HG03439 (cell line): ENCODE measurements around the gene MIA2.
"Not testable (repeated sequence)": the region's sequence is repeated elsewhere in the genome, so short reads cannot be mapped to it uniquely, and the experiment has no call there.

Source experiments
- ATAC-seq: cut with Tn5 transposase; IDR thresholded peaks from one replicate; pipeline ENCODE4 v1.9.1; 2021; ENCODE audit warnings: mild to moderate bottlenecking, moderate library complexity; ENCODE audit not compliant: unreplicated experiment

The MIA2 gene

GRCh38 chr14:39324097-39324496 is 90.4 kb downstream of the MIA2 start:
- no peak for ATAC-seq

- no peak for ATAC-seq
Measured at GRCh38 chr14:39339003-39339402, 105.3 kb downstream of the MIA2 start.

GRCh38 chr14:39341126-39341525 is 107.4 kb downstream of the MIA2 start:
- not testable (repeated sequence) for ATAC-seq

- no peak for ATAC-seq
Measured at GRCh38 chr14:39342768-39343167, 109.1 kb downstream of the MIA2 start.

- ATAC-seq = no peak
Measured at GRCh38 chr14:39343614-39344013, 109.9 kb downstream of the MIA2 start.

GRCh38 chr14:39350866-39351265 is 117.2 kb downstream of the MIA2 start:
- no peak for ATAC-seq

- ATAC-seq = no peak
Measured at GRCh38 chr14:39351708-39352107, 118.0 kb downstream of the MIA2 start.

- not testable (repeated sequence) for ATAC-seq
Measured at GRCh38 chr14:39359069-39359468, 125.4 kb downstream of the MIA2 start.

- ATAC-seq = no peak
Measured at GRCh38 chr14:39360316-39360715, 126.6 kb downstream of the MIA2 start.

- ATAC-seq = not testable (repeated sequence)
Measured at GRCh38 chr14:39361556-39361955, 127.8 kb downstream of the MIA2 start.

- no peak for ATAC-seq
Measured at GRCh38 chr14:39364509-39364908, 130.8 kb downstream of the MIA2 start.

- no peak for ATAC-seq
Measured at GRCh38 chr14:39365354-39365753, 131.6 kb downstream of the MIA2 start.

- ATAC-seq = no peak
Measured at GRCh38 chr14:39366460-39367386, 133.0 kb downstream of the MIA2 start.

- ATAC-seq = no peak
Measured at GRCh38 chr14:39367387-39367751, 133.7 kb downstream of the MIA2 start.

- no peak for ATAC-seq
Measured at GRCh38 chr14:39368261-39368959, 134.7 kb downstream of the MIA2 start.

- ATAC-seq = no peak
Measured at GRCh38 chr14:39369029-39369428, 135.3 kb downstream of the MIA2 start.

GRCh38 chr14:39370415-39370814 is 136.7 kb downstream of the MIA2 start:
- no peak for ATAC-seq

GRCh38 chr14:39372656-39373055 is 138.9 kb downstream of the MIA2 start:
- no peak for ATAC-seq

GRCh38 chr14:39374851-39375250 is 141.1 kb downstream of the MIA2 start:
- ATAC-seq = no peak

- no peak for ATAC-seq
Measured at GRCh38 chr14:39376667-39377403, 143.1 kb downstream of the MIA2 start.

GRCh38 chr14:39381366-39381765 is 147.7 kb downstream of the MIA2 start:
- no peak for ATAC-seq
